ENCODE data around the gene GAPDH.
"Not testable (repeated sequence)": the region's sequence is repeated elsewhere in the genome, so short reads cannot be mapped to it uniquely, and the experiment has no call there.

The GAPDH gene

DNA sequence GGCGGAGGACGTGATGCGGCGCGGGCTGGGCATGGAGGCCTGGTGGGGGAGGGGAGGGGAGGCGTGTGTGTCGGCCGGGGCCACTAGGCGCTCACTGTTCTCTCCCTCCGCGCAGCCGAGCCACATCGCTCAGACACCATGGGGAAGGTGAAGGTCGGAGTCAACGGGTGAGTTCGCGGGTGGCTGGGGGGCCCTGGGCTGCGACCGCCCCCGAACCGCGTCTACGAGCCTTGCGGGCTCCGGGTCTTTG is 303 bp downstream of the GAPDH start:
- Mint-ChIP-seq H3K4me3 (peak overlapping the region; percentile 91), H3K27ac (peak overlapping the region; percentile 87), H3K4me1 (ENCODE audit: low read depth) (peaks cover 59% of the 10 kb centered on the region), H3K36me3 (ENCODE audit: low read depth) (peaks cover 90% of the 10 kb centered on the region), H3K27me3 (no peaks in the 10 kb centered on the region), H3K9me3 (no peaks in the 10 kb centered on the region)
- intact Hi-C loops (cut with micrococcal nuclease): loop anchor here (1.0 to 10.0 kb wide), 3 partner anchors 41 to 212 kb away; partner anchors contain the start of genes MRPL51 and VAMP1

DNA sequence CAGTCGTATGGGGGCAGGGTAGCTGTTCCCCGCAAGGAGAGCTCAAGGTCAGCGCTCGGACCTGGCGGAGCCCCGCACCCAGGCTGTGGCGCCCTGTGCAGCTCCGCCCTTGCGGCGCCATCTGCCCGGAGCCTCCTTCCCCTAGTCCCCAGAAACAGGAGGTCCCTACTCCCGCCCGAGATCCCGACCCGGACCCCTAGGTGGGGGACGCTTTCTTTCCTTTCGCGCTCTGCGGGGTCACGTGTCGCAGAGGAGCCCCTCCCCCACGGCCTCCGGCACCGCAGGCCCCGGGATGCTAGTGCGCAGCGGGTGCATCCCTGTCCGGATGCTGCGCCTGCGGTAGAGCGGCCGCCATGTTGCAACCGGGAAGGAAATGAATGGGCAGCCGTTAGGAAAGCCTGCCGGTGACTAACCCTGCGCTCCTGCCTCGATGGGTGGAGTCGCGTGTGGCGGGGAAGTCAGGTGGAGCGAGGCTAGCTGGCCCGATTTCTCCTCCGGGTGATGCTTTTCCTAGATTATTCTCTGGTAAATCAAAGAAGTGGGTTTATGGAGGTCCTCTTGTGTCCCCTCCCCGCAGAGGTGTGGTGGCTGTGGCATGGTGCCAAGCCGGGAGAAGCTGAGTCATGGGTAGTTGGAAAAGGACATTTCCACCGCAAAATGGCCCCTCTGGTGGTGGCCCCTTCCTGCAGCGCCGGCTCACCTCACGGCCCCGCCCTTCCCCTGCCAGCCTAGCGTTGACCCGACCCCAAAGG is 804 bp downstream of the GAPDH start:
- no peaks in the 10 kb centered on the region for H3K9me3 Mint-ChIP-seq
- intact Hi-C loops (cut with micrococcal nuclease): loop anchor here (1.0 to 10.0 kb wide), 3 partner anchors 42 to 213 kb away; partner anchors contain the start of genes MRPL51 and VAMP1
- H3K4me3 Mint-ChIP-seq: peak overlapping the region; percentile 91
- H3K36me3 Mint-ChIP-seq (ENCODE audit: low read depth): peaks cover 90% of the 10 kb centered on the region
- H3K27ac Mint-ChIP-seq: peak overlapping the region; percentile 87
- H3K27me3 Mint-ChIP-seq: no peaks in the 10 kb centered on the region
- peaks cover 64% of the 10 kb centered on the region for H3K4me1 Mint-ChIP-seq (ENCODE audit: low read depth)

DNA sequence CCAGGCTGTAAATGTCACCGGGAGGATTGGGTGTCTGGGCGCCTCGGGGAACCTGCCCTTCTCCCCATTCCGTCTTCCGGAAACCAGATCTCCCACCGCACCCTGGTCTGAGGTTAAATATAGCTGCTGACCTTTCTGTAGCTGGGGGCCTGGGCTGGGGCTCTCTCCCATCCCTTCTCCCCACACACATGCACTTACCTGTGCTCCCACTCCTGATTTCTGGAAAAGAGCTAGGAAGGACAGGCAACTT is 1.3 kb downstream of the GAPDH start:
- peak overlapping the region; percentile 87 for H3K27ac Mint-ChIP-seq
- H3K4me1 Mint-ChIP-seq (ENCODE audit: low read depth): peaks cover 69% of the 10 kb centered on the region
- H3K9me3 Mint-ChIP-seq: no peaks in the 10 kb centered on the region
- peak overlapping the region; percentile 91 for H3K4me3 Mint-ChIP-seq
- intact Hi-C loops (cut with micrococcal nuclease): loop anchor here (10.0 kb wide), 1 partner anchor 61 kb away; the partner anchor contains the start of gene VAMP1
- H3K36me3 Mint-ChIP-seq (ENCODE audit: low read depth): peaks cover 90% of the 10 kb centered on the region
- H3K27me3 Mint-ChIP-seq: no peaks in the 10 kb centered on the region

DNA sequence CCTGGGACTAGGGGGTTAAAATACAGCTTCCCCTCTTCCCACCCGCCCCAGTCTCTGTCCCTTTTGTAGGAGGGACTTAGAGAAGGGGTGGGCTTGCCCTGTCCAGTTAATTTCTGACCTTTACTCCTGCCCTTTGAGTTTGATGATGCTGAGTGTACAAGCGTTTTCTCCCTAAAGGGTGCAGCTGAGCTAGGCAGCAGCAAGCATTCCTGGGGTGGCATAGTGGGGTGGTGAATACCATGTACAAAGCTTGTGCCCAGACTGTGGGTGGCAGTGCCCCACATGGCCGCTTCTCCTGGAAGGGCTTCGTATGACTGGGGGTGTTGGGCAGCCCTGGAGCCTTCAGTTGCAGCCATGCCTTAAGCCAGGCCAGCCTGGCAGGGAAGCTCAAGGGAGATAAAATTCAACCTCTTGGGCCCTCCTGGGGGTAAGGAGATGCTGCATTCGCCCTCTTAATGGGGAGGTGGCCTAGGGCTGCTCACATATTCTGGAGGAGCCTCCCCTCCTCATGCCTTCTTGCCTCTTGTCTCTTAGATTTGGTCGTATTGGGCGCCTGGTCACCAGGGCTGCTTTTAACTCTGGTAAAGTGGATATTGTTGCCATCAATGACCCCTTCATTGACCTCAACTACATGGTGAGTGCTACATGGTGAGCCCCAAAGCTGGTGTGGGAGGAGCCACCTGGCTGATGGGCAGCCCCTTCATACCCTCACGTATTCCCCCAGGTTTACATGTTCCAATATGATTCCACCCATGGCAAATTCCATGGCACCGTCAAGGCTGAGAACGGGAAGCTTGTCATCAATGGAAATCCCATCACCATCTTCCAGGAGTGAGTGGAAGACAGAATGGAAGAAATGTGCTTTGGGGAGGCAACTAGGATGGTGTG is 1.9 kb downstream of the GAPDH start:
- Mint-ChIP-seq H3K9me3 (no peaks in the 10 kb centered on the region), H3K27ac (peak overlapping the region; percentile 87), H3K4me3 (peak overlapping the region; percentile 91), H3K4me1 (ENCODE audit: low read depth) (peaks cover 75% of the 10 kb centered on the region), H3K36me3 (ENCODE audit: low read depth) (peaks cover 90% of the 10 kb centered on the region), H3K27me3 (no peaks in the 10 kb centered on the region)
- intact Hi-C loops (cut with micrococcal nuclease): loop anchor here (10.0 kb wide), 1 partner anchor 61 kb away; the partner anchor contains the start of gene VAMP1

DNA sequence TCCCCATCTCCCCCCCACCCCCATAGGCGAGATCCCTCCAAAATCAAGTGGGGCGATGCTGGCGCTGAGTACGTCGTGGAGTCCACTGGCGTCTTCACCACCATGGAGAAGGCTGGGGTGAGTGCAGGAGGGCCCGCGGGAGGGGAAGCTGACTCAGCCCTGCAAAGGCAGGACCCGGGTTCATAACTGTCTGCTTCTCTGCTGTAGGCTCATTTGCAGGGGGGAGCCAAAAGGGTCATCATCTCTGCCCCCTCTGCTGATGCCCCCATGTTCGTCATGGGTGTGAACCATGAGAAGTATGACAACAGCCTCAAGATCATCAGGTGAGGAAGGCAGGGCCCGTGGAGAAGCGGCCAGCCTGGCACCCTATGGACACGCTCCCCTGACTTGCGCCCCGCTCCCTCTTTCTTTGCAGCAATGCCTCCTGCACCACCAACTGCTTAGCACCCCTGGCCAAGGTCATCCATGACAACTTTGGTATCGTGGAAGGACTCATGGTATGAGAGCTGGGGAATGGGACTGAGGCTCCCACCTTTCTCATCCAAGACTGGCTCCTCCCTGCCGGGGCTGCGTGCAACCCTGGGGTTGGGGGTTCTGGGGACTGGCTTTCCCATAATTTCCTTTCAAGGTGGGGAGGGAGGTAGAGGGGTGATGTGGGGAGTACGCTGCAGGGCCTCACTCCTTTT is 2.7 kb downstream of the GAPDH start:
- no peaks in the 10 kb centered on the region for H3K9me3 Mint-ChIP-seq
- no peaks in the 10 kb centered on the region for H3K27me3 Mint-ChIP-seq
- peak overlapping the region; percentile 87 for H3K27ac Mint-ChIP-seq
- peaks cover 80% of the 10 kb centered on the region for H3K4me1 Mint-ChIP-seq (ENCODE audit: low read depth)
- peak overlapping the region; percentile 91 for H3K4me3 Mint-ChIP-seq
- peaks cover 92% of the 10 kb centered on the region for H3K36me3 Mint-ChIP-seq (ENCODE audit: low read depth)
- intact Hi-C loops (cut with micrococcal nuclease): loop anchor here (10.0 kb wide), 1 partner anchor 62 kb away; the partner anchor contains the start of gene VAMP1

DNA sequence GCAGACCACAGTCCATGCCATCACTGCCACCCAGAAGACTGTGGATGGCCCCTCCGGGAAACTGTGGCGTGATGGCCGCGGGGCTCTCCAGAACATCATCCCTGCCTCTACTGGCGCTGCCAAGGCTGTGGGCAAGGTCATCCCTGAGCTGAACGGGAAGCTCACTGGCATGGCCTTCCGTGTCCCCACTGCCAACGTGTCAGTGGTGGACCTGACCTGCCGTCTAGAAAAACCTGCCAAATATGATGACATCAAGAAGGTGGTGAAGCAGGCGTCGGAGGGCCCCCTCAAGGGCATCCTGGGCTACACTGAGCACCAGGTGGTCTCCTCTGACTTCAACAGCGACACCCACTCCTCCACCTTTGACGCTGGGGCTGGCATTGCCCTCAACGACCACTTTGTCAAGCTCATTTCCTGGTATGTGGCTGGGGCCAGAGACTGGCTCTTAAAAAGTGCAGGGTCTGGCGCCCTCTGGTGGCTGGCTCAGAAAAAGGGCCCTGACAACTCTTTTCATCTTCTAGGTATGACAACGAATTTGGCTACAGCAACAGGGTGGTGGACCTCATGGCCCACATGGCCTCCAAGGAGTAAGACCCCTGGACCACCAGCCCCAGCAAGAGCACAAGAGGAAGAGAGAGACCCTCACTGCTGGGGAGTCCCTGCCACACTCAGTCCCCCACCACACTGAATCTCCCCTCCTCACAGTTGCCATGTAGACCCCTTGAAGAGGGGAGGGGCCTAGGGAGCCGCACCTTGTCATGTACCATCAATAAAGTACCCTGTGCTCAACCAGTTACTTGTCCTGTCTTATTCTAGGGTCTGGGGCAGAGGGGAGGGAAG is 3.5 kb downstream of the GAPDH start:
- H3K36me3 Mint-ChIP-seq (ENCODE audit: low read depth): peaks cover 94% of the 10 kb centered on the region
- H3K4me1 Mint-ChIP-seq (ENCODE audit: low read depth): peaks cover 80% of the 10 kb centered on the region
- H3K27ac Mint-ChIP-seq: peak overlapping the region; percentile 87
- H3K27me3 Mint-ChIP-seq, H3K9me3 Mint-ChIP-seq: not testable (repeated sequence)
- intact Hi-C loops (cut with micrococcal nuclease): loop anchor here (2.0 to 10.0 kb wide), 2 partner anchors 63 to 115 kb away; partner anchors contain the start of gene VAMP1
- peak overlapping the region; percentile 22 for H3K4me3 Mint-ChIP-seq

DNA sequence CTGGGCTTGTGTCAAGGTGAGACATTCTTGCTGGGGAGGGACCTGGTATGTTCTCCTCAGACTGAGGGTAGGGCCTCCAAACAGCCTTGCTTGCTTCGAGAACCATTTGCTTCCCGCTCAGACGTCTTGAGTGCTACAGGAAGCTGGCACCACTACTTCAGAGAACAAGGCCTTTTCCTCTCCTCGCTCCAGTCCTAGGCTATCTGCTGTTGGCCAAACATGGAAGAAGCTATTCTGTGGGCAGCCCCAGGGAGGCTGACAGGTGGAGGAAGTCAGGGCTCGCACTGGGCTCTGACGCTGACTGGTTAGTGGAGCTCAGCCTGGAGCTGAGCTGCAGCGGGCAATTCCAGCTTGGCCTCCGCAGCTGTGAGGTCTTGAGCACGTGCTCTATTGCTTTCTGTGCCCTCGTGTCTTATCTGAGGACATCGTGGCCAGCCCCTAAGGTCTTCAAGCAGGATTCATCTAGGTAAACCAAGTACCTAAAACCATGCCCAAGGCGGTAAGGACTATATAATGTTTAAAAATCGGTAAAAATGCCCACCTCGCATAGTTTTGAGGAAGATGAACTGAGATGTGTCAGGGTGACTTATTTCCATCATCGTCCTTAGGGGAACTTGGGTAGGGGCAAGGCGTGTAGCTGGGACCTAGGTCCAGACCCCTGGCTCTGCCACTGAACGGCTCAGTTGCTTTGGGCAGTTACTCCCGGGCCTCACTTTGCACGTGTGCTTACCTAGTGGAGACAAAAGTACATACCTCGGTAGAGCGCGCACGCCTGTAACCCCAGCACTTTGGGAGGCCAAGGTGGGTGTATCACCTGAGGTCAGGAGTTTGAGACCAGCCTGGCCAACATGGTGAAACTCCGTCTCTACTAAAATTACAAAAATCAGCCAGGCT is 4.3 kb downstream of the GAPDH start:
- Mint-ChIP-seq H3K27ac (peak overlapping the region; percentile 87), H3K36me3 (ENCODE audit: low read depth) (peaks cover 94% of the 10 kb centered on the region), H3K4me1 (ENCODE audit: low read depth) (peaks cover 80% of the 10 kb centered on the region), H3K27me3 (no peaks in the 10 kb centered on the region), H3K9me3 (no peaks in the 10 kb centered on the region), H3K4me3 (no peak overlapping the region)
- intact Hi-C loops (cut with micrococcal nuclease): loop anchor here (2.0 to 10.0 kb wide), 2 partner anchors 64 to 116 kb away; partner anchors contain the start of gene VAMP1

DNA sequence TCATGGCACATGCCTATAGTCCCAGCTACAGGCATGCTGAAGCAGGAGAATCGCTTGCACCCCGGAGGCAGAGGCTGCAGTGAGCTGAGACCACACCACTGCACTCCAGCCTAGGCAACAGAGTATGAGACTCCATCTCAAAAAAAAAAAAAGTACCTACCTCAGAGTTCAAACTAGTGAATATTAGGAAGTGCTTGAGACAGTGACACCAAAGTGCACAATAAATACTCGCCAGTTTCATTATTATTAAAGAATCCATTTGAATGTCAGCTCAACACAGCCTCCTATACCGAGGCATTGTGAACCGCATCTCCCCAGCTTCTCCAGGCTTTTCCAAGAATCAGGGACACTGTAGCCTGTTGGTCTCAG is 5.0 kb downstream of the GAPDH start:
- Mint-ChIP-seq H3K9me3 (no peaks in the 10 kb centered on the region), H3K4me3 (no peak overlapping the region), H3K4me1 (ENCODE audit: low read depth) (peaks cover 81% of the 10 kb centered on the region), H3K36me3 (ENCODE audit: low read depth) (peaks cover 96% of the 10 kb centered on the region), H3K27me3 (no peaks in the 10 kb centered on the region), H3K27ac (peak overlapping the region; percentile 64)
- intact Hi-C loops (cut with micrococcal nuclease): loop anchor here (2.0 to 10.0 kb wide), 2 partner anchors 64 to 116 kb away; partner anchors contain the start of gene VAMP1

DNA sequence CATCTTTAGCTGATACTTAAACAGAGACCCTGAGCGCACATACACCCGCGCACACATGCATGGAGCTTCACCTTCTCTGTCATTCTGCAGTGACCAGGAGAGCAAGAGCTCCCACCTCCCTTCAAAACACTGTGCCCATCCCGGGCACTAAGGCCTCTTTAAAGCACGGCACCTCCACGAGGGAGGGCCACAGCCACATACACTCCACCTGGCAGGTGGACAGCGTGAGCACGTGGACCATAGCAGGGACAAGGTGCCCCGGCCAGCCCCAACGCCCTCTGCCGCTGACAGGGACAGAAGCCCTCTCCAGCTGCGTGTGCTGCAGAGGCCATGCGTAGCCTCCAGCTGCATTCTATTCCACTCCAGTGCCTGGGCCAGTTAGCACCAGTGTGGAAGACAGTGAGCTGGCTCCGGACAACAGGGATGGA is 5.4 kb downstream of the GAPDH start:
- H3K27me3 Mint-ChIP-seq: no peaks in the 10 kb centered on the region
- peaks cover 85% of the 10 kb centered on the region for H3K4me1 Mint-ChIP-seq (ENCODE audit: low read depth)
- H3K36me3 Mint-ChIP-seq (ENCODE audit: low read depth): peaks cover 96% of the 10 kb centered on the region
- intact Hi-C loops (cut with micrococcal nuclease): loop anchor here (2.0 to 10.0 kb wide), 2 partner anchors 65 to 117 kb away; partner anchors contain the start of gene VAMP1
- peak overlapping the region; percentile 64 for H3K27ac Mint-ChIP-seq
- no peaks in the 10 kb centered on the region for H3K9me3 Mint-ChIP-seq
- no peak overlapping the region for H3K4me3 Mint-ChIP-seq

DNA sequence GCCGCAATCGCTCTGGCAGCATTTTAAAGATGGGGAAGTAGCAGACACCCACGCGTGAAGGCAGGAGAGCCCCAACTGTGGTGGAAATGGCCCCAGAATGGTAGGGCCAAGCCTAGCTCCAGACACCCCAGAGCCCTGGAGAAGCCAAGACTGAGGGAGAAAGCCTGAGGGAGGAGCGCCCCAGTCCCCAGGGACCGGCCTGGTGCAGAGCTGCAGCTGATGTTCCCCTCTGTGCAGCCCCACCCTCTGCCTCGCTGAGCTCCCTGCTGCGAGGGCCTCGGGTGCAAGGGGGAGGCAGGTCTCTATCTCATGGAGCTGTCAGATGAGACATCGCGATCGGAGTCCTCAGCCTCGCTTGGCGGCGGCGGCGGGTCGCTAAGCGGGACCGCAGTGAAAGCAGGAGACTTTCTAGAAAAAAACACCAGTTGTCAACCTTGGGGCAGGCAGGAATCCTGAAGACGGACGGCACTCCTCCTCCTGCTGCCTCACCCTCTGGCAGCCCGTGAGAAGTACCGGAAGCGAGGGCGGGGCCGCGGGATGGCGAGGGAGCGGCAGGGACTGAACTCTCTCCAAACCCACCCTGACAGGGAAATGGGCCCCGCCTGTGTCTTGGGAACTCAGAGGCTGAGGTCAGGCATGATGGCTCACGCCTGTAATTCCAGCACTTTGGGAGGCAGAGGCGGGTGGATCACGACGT is 6.0 kb downstream of the GAPDH start:
- no peaks in the 10 kb centered on the region for H3K9me3 Mint-ChIP-seq
- intact Hi-C loops (cut with micrococcal nuclease): no loop called here
- H3K4me1 Mint-ChIP-seq (ENCODE audit: low read depth): peaks cover 85% of the 10 kb centered on the region
- peaks cover 96% of the 10 kb centered on the region for H3K36me3 Mint-ChIP-seq (ENCODE audit: low read depth)
- peak overlapping the region; percentile 48 for H3K4me3 Mint-ChIP-seq
- no peaks in the 10 kb centered on the region for H3K27me3 Mint-ChIP-seq
- H3K27ac Mint-ChIP-seq: peak overlapping the region; percentile 64

DNA sequence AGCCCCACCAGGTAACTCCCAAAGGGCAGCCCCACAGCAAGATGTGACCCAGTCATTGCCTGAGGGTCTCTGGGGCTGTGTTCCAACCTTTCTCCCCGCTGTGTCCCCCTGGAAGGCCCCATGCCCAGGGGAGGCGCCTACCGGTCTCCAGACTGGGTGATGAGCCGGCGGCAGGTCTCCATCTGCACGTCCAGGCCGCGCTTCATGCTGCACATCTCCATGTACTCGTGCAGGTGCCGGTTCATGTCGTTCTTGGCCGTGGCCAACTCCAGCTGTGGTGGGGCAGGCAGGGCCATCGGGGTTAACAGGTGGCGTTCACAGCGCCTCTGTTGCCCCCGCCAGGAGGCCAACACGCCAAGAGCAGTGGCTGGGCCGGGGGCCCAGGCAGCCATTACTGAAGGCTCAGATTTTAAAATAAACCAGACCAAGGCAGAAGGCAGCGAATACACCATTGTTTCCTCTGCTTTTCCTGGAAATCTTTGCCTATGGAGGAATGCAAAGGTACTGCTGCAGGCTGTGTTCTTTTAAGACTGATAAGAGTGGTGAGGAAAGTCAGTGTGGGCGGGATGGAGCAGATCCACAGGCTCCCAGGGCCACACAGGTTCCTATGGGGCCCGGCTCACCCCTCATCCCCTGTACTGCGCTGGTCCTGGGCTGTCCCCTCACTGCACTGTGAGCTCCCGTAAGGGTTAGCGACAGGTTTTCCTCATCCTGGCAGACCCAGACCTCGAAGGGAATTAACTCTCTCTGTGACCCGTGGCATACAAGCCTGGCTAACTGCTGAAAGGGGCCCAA is 7.3 kb downstream of the GAPDH start:
- peaks cover 96% of the 10 kb centered on the region for H3K36me3 Mint-ChIP-seq (ENCODE audit: low read depth)
- H3K27ac Mint-ChIP-seq: peak overlapping the region; percentile 64
- H3K27me3 Mint-ChIP-seq: no peaks in the 10 kb centered on the region
- H3K9me3 Mint-ChIP-seq: no peaks in the 10 kb centered on the region
- peaks cover 72% of the 10 kb centered on the region for H3K4me1 Mint-ChIP-seq (ENCODE audit: low read depth)
- peak overlapping the region; percentile 26 for H3K4me3 Mint-ChIP-seq
- intact Hi-C loops (cut with micrococcal nuclease): no loop called here

Data from dendritic cell treated with granulocyte-macrophage colony-stimulating factor and Interleukin-4, amounts not matched to agents 40 ng/mL and 50 ng/mL, for 4 days (primary cell).